SJSA1 (cell line): ENCODE data around the gene EFS. TPM values are rescaled to one million over a fixed set of nuclear protein-coding genes. Genes with fewer than 3 reads are reported as not detected.

Source experiments
- DNase-seq, 2 experiments: peaks; one replicate each; pipeline ENCODE4 v3.0.0-alpha.2; 2015 to 2020; ENCODE audit warnings: low spot score in 2 of 2, low read depth in 1 of 2
- H3K27ac ChIP-seq: fragments of 250-450 bp; sonication (Bioruptor Pico); 2 replicates; pipeline ENCODE4 v1.5.1; 2020; ENCODE audit warnings: mild to moderate bottlenecking, moderate library complexity
- H3K27me3 ChIP-seq: fragments of 250-450 bp; sonication (Bioruptor Pico); replicated peaks from 2 replicates; pipeline ENCODE4 v1.5.1; 2020; ENCODE audit warnings: mild to moderate bottlenecking, moderate library complexity
- H3K36me3 ChIP-seq: fragments of 250-450 bp; sonication (Bioruptor Pico); 2 replicates; pipeline ENCODE4 v1.5.1; 2020; ENCODE audit warnings: mild to moderate bottlenecking
- H3K4me1 ChIP-seq: fragments of 250-450 bp; sonication (Bioruptor Pico); replicated peaks from 2 replicates; pipeline ENCODE4 v1.6.1; 2021; ENCODE audit warnings: mild to moderate bottlenecking
- H3K4me3 ChIP-seq: fragments of 250-450 bp; sonication (Bioruptor Pico); 2 replicates; pipeline ENCODE4 v1.5.1; 2020; ENCODE audit warnings: mild to moderate bottlenecking
- H3K9me3 ChIP-seq: fragments of 250-450 bp; sonication (Bioruptor Pico); replicated peaks from 2 replicates; pipeline ENCODE4 v1.5.1; 2020; ENCODE audit warnings: mild to moderate bottlenecking
- total RNA-seq: library from RNA; depleted of rRNA; stranded (reverse); fragments of >200 nt; shearing (Covaris generic); gene quantifications from 2 replicates; pipeline ENCODE4 v1.2.3, GENCODE V29; 2014; rRNA removed

EFS gene
- total RNA-seq, 1 experiment from 2014 or later = not detected

DNA sequence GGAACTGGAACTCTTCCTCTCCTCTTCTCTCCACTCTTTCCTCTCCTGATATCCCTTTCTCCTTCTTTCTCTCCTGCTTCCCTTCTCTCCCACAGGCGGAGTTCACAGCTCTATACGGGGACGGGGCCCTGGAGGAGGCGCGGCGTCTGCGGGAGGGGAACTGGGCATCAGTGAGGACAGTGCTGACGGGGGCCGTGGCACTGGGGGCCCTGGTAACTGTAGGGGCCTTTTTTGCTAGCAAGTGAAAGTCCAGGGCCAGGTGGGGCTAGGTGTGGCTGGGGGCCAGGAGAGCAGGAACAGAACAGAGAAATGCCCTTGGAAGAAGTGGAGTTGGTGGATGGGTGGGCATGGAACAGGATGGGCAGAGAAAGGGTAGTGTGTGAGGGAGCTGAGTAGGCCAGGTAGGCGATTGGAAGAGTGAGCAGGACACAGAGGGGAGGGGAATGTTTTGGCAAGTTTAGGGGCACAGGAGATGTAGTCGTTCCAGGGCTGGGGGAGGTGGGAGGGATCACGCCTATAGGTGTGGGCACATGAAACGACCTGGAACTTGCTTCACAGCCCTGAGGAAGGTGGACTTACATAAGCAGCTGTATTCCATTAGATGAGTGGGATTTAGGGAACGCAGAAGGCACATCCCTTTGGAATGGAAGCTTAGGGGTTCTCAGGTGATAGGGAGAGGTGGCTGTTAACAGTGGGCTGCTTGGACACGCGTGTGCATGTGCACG, 56.1 kb downstream of the EFS start:
- H3K4me1 ChIP-seq = peaks cover 16% of the 10 kb centered on the region
- no peak overlapping the region for H3K27ac ChIP-seq
- no peaks in the 10 kb centered on the region for H3K27me3 ChIP-seq
- no peaks in the 10 kb centered on the region for H3K9me3 ChIP-seq
- H3K4me3 ChIP-seq = no peak overlapping the region
- peaks cover 49% of the 10 kb centered on the region for H3K36me3 ChIP-seq
- no peak for DNase-seq

DNA sequence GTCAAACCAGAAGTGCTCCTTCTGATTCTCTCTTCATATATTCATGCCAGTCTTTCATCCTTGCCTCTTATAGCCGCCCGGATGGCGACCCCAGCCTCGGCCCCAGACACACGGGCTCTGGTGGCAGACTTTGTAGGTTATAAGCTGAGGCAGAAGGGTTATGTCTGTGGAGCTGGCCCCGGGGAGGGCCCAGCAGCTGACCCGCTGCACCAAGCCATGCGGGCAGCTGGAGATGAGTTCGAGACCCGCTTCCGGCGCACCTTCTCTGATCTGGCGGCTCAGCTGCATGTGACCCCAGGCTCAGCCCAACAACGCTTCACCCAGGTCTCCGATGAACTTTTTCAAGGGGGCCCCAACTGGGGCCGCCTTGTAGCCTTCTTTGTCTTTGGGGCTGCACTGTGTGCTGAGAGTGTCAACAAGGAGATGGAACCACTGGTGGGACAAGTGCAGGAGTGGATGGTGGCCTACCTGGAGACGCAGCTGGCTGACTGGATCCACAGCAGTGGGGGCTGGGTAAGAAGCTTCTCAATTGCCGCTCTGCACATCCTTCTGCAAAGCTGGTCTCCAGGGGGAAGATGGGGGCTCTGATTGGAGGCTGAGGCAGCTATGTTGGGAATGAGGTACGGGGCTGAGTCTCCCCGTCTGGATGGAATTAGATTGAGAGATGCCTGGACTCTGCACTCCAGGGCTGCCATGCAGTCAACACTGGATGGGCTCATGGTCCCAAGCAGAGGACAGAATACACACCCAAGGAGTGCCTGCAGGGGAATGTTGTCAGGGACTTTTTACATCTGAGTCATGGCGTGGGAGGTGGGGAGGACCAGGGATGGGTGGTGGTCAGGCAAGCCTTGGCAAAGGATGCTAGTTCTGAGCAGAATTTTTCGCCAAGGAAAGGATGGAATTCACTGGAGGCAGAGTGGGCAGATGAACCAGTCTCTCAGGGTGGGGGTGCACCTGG, 57.0 kb downstream of the EFS start:
- H3K4me1 ChIP-seq = peaks cover 16% of the 10 kb centered on the region
- no peaks in the 10 kb centered on the region for H3K9me3 ChIP-seq
- H3K4me3 ChIP-seq = peak overlapping the region; percentile 64
- H3K27me3 ChIP-seq = no peaks in the 10 kb centered on the region
- H3K27ac ChIP-seq = no peak overlapping the region
- no peak for DNase-seq
- peaks cover 46% of the 10 kb centered on the region for H3K36me3 ChIP-seq

DNA sequence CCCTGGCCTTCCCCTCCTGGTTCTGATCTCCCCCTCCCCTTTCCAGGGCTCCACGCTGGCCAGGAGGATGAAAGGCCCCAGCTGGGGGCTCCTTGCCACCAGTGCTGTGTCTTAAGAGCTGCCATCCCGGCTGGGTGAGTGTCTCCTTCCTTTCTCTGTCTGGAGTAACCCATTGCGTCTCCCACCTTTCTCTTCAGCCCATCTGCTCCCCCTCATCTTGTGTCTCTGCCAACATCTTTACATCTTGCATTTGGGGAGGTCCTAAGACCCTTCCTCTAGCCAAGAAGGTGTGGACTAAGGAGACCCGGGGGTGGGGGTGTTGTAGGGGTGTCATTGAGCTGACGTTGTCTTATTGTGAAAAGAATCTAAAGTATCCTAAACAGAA, 57.8 kb downstream of the EFS start:
- Histone ChIP-seq H3K27ac (peak overlapping the region; percentile 64), H3K36me3 (peaks cover 46% of the 10 kb centered on the region), H3K4me1 (peaks cover 24% of the 10 kb centered on the region), H3K27me3 (no peaks in the 10 kb centered on the region), H3K9me3 (no peaks in the 10 kb centered on the region), H3K4me3 (peak overlapping the region; percentile 64)
- DNase-seq = no peak

DNA sequence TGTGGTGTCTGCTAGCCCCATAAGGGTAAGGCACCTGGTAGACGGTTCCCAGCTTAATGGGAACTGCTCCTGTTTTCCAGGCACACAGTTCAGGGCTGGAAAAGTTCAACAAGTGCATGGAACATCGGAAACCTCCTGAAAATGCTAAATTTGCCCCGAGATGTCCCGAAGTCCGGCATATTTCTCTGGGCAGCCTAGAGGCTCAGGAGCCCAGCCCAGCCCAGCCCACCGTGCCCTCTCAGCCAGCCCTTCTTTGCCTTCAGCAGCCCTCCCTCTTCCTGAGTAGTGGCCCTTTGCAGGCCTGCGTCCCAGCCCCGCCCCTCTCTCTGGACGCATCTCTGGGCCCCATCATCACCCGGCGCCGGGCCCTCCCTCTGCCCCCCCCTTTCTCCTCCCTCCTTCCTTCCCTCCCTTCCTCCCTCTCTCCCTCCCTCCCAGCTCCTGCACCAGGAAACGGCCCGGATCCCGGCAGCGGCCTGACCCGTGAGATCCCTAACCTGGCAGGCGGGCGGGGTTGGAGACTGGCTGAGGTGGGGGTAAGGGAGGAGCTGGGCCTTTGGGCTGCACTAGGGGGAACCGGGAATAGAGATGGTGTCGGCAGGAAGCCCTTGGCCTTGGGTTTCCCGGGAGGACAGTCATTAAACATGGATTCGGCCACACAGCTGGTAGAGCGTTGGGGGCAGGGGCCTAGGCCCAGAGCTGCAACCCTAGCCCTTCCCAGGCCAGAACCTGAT, 58.4 kb downstream of the EFS start, which contains the start of gene BCL2L2:
TSS of gene BCL2L2 (plus strand) at position 422 of the 734 bp plus-strand sequence. CDS start 935 bp downstream, outside the sequence.
- H3K4me3 ChIP-seq = peak within 1 kb of the TSS; percentile 64

More for the DNA sequence above, 58.4 kb downstream of the EFS start, which contains the start of gene BCL2L2:
- H3K27me3 ChIP-seq = no peaks in the 10 kb centered on the region
- DNase-seq = peak; percentile 78 to 92
- H3K36me3 ChIP-seq = peaks cover 41% of the 10 kb centered on the region
- H3K4me1 ChIP-seq = peaks cover 27% of the 10 kb centered on the region
- H3K27ac ChIP-seq = peak within 1 kb of the TSS; percentile 64
- H3K9me3 ChIP-seq = no peaks in the 10 kb centered on the region

Other genes with a start within 250 kb of the EFS start
- gene CEBPE, start 245.9 kb downstream of the EFS start, total RNA-seq = not detected in 2 replicates
- gene SLC7A8, start 181.5 kb downstream of the EFS start, total RNA-seq = 0.45 TPM in 1 of 2 replicates, not detected in the other
- gene RNF212B, start 127.2 kb downstream of the EFS start, total RNA-seq = not detected in 2 replicates
- 4.9 and 6.1 TPM in 2 replicates for gene HOMEZ, start 79.0 kb downstream of the EFS start, total RNA-seq
- gene PPP1R3E, start 62.3 kb downstream of the EFS start, total RNA-seq = 1.2 and 2.1 TPM in 2 replicates
- gene BCL2L2, start 58.3 kb downstream of the EFS start, total RNA-seq = 17.4 and 18.0 TPM in 2 replicates
- 76.2 and 93.4 TPM in 2 replicates for gene PABPN1, start 43.7 kb downstream of the EFS start, total RNA-seq
- 1.7 and 3.2 TPM in 2 replicates for gene SLC22A17, start 12.3 kb downstream of the EFS start, total RNA-seq
- not detected in 2 replicates for gene IL25, start 7.6 kb upstream of the EFS start, total RNA-seq
- not detected in 2 replicates for gene CMTM5, start 11.9 kb upstream of the EFS start, total RNA-seq
- not detected in 2 replicates for gene MYH6, start 43.1 kb upstream of the EFS start, total RNA-seq
- gene MYH7, start 70.5 kb upstream of the EFS start, total RNA-seq = not detected in 2 replicates
- gene NGDN, start 104.5 kb upstream of the EFS start, total RNA-seq = 51.6 and 53.1 TPM in 2 replicates
- gene ZFHX2, start 186.6 kb upstream of the EFS start, total RNA-seq = not detected in 2 replicates
- gene THTPA, start 191.1 kb upstream of the EFS start, total RNA-seq = 5.0 TPM in 2 replicates
- gene AP1G2, start 202.6 kb upstream of the EFS start, total RNA-seq = 0.74 and 1.1 TPM in 2 replicates
- gene JPH4, start 213.6 kb upstream of the EFS start, total RNA-seq = not detected in 2 replicates